Brain pericyte (primary cell): ENCODE data around the gene RAPGEF5.

Source experiments
- DNase-seq: peaks from one replicate; pipeline ENCODE4 v3.0.0-alpha.2; 2012; ENCODE audit warnings: low read depth, low spot score

The RAPGEF5 gene

DNA sequence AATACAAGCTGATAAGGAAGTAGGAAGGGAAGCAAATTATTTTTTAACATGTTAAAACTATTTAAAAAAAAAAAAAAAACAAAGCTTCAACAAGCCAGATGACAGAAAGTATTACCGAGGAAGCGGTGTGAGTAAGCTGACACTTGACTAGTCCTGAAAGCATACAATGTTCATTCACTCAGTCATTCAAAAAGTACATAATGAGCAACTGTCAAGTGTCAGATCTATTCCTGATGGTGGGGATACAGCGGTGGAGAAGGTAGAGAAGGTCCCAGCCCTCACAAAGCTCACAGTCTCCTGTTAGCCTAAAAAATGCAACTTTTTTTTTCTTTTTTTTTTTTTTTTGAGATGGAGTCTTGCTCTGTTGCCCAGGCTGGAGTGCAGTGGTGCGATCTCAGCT lies 40.0 kb downstream of the RAPGEF5 start:
- DNase-seq, result no peak

DNA sequence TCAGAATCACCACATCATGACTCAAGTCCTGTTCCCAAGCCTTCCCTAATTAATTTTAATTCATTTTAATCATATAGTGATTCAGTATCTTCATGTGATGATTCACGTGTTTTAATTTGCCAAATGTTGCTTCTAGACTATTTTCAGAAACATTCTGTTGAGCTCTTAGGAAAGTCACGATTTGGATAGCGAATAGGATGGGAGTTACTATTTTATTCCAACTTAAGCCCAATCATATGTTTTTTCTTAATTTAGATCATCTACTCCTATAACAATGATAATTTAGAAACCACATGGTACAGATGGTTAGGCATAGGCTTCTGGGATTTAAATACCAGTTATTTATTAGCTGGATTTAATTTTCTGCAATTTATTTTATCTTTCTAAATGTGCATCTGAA lies 49.1 kb downstream of the RAPGEF5 start:
- DNase-seq, result no peak

DNA sequence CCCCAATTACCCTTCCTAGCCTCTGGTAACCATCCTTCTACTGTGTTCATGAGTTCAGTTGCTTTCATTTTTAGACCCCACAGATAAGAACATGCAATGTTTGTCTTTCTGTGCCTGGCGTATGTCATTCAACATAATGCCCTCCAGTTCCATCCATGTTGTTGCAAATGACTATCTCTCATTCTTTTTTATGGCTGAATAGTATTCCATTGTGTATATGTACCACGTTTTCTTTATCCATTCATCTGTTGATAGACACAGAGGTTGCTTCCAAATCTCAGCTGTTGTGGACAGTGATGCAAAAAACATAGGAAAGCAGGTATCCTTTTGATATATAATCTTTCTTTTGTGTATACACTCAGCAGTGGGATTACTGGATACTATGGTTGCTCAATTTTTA lies 51.2 kb downstream of the RAPGEF5 start:
- no peak for DNase-seq

DNA sequence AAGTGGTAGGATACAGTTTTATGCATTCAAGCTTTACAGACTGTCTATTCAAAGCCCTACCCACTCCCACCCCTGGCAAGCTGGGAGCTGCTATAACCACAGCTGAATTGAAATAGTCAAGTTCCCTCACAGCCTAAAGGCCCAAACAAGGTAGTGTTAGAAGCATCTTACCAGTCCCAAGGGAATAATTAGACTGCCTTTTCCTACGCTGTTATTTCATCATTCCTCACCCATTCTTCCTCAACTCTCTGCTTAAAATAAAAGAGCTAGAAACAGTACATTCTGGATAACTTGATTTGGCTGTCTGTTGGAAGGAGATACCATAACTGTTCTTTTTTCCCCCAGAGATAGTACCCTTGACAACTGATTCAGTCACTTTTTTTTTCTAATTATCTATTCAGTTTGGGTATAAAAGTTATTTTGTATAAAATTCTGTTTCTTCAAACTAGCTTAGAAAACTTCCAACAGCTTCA lies 54.0 kb downstream of the RAPGEF5 start:
- no peak for DNase-seq

DNA sequence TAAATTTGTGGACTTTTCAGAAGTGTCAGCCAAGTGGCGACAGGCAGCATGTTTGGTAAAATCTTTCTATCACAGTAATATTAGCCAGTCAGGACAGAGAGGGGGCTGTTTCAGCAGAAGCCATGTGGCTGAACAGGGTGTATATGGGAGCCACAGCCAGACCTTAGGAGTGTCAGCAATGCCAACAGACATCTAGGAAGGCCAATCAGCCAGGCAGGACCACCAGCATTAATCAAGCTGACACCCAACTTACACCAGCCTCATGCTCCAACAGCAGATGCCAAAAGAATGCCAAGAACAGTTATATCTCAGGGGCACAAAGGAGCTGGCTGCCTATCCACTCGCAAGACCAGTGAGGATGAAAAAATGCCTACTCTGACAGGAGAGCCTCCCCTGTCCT lies 54.8 kb downstream of the RAPGEF5 start:
- DNase-seq, result no peak

DNA sequence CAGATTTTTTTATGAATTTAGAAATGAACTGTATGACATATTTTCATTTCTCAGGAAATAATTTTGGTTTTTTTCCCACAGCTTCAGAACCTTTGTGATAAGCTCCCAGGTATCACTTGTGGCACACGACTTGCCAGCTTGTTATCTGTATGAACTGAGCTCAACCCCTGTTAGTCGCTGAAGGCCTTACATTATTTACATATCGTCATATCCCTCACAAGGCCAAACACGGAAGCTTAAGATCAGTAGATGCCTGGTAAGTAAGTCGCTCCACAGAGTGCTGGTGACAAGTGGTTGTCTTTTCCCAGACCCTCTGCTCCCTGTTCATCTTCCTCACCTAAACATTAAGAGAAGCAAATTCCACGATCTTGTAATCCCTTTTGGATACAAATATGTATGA lies 55.2 kb downstream of the RAPGEF5 start:
- no peak for DNase-seq

DNA sequence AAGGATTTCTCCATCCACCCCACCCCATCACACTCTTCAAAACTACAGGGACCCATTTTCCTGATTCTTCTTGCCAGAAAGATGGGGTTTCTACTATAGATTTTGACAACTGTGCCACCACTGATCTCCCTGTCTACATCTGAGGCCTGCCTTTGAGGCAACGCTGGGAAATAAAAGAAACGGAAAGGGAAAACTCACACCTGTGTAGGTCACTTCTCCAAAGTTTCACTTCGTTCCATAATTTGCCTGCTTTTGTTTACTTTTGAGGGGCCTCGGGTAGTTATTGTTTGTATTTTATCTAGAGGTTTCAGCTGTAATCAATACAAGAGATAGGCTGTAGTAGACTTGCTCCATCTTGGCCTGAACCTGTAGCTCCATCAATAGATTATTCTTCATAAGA lies 56.1 kb downstream of the RAPGEF5 start:
- DNase-seq, result no peak

DNA sequence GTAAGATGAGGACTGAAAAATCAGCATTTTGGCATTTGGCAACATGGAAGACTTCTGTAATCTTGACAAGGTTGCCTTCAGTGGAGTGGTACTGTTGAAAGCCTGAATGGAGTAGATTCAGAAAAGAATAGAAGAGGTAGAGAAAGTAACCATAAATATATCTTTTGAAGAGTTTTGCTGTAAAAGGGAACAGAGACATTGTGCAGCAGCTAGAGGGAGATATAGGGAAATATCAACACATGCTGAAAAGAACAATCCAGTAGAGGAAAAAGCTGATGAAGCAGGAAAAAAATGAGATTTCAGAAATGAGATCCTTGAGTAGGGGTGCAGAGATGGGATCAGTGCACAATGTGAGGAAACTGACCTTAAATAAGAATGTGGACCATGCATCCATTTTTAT lies 60.0 kb downstream of the RAPGEF5 start:
- DNase-seq, result no peak

DNA sequence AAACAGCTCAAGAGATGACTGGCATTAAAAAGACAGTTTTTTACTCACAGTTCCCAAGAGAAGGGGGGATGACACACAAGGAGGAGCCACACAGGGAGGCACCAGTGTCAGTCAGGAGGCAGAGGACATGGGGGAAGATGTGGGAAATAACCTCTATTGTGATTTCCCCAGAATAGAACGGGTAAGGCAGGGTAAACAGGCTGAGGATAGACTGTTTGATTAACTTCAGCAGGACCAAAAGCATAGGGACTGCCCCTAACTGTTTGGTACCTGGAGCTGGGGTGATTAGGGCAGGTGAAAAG lies 60.7 kb downstream of the RAPGEF5 start:
- no peak for DNase-seq

DNA sequence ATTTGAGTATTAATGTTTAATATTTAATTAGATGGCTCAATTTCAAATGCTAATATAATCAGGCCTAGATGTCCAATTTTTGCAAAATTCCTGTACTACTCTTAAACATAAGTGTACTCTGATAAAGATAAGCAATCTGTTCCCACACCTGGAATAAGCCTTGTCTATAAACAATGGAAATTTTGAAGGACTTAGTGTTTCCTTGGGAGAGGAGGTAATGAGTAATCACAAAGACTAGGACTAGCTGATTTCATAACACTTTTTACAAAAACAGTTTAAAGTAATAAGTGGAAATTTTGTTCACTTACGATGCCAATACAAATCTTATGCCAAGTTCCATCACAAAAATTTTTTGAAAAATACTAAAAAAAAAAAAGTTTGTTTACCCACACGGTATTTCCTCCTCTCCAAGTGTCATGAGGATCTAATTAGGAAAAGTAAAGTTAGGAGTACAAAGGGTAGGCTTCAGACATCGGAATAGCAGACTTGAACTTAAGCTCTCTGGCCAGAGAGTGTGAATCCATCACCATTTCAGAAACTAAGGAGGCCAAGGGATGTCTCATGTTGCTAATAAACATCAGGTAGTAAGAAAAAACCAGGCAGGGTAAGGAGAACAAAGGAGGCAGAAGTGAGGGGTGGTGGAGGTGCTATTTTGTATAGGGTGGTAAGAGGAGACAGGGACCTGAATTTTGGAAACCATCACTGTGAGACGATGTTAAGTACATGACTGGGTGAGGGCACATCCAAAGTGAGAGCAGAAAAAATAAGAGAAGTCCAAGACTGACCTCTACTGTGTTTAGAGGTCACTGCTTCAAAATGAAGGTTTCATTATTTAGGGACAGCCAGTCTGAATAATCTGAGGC lies 61.3 kb downstream of the RAPGEF5 start:
- DNase-seq, result no peak

DNA sequence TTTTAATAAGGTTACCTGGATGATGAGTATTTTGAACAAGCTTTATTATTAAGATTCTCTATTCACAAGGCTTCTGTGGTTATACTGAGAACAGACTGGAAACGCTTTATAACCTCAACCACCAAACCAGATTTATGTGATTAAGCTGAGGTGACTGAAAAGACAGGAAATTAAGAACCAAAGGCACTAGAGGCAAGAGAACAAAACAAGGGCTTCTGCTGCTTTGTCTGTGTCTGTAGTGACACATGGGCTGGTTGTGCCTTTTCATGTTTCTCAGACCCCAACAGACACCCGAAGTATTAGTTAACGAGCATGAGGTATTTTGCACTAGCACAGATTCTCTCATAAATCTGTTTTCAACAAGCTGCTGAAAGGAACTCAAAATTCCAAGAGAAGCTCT lies 64.4 kb downstream of the RAPGEF5 start:
- DNase-seq, result no peak

DNA sequence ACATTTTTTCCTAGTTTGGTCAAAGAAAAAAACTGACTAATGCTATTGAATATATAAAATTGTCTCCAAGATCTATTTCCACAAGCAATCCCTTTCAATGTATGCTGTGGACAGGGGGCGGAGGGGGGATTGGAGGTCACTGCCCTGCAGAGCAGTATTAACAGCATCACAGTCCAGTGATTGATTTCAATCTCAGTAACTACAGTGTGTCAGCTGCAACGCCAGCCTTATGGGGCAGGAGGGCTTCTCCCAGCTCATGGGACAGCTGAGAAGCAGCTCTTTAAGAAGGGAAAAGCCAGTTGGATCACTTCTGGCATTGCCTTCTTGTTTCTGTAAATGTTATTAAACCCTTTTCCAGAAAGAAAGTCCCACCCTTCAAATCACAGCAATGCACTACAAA lies 65.0 kb downstream of the RAPGEF5 start:
- no peak for DNase-seq

DNA sequence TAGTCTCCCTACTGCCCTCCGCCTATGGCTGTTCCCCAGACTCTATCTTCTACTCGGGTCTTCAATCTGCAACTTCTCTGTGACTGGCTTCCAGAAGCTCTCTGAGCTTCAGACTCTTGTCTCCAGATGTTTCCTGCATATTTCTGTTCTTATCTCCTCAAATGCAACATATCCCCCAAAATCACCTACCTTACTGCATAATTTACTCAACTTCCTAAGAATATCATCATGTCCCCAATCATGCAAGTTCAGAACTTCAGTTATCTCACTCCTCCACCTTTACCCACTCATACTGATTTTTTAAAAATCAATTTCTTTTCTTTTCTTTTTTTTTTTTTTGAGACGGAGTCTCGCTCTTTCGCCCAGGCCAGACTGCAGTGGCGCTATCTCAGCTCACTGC lies 68.8 kb downstream of the RAPGEF5 start:
- no peak for DNase-seq

DNA sequence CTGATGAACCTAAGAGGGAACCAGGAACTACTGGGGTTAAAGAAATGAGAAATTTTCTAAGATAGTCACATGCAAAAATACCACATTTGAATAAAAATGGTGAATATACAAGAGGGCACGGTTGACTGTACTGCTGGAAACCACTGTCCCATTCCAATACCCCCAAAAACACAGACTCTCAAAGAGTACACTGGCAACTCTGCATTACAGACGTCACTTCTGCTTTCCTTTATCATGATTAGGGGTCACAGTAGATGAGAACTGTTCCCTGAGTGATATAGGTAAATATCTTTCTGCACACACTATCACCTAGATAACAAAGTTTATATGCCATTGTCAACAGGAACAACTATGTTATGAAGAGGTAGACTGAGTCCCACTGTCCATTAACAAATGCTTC lies 69.5 kb downstream of the RAPGEF5 start:
- DNase-seq, result no peak

DNA sequence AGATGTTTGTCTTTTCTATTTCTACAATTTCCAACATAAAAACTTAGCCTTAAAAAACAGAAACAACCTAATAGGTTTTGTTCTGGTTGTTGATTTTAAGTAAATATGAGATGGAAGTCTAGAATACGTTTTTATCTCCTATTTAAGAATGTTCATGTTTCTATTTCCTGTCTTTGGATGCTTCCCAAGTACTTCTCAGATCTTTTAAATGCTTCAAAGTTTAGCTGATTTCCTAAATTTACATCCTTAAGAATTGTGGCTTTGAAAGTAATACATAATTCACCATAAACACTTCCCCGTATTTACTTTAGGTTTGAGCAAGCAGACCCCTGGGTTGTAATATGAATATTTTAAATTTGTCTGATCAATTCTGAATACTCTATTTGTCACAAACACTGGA lies 70.5 kb downstream of the RAPGEF5 start:
- DNase-seq, result no peak

DNA sequence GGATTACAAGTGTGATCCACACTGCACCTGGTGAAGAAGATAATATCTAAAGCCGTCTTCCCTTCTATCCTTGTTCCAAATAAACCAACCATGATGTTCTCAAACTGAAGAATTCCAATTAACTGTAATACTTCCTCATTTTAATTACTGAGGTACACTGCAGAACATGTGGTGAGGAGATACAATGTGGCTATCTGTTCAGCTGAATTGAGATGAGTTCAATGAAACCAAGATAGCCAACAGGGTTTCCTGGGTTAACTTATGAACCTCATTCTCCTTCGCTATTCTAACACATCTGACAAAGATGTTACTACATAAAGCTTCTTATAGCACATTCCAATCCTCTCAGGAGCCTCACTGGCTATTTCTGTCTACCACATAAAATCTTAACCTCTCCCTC lies 75.5 kb downstream of the RAPGEF5 start:
- DNase-seq, result no peak

DNA sequence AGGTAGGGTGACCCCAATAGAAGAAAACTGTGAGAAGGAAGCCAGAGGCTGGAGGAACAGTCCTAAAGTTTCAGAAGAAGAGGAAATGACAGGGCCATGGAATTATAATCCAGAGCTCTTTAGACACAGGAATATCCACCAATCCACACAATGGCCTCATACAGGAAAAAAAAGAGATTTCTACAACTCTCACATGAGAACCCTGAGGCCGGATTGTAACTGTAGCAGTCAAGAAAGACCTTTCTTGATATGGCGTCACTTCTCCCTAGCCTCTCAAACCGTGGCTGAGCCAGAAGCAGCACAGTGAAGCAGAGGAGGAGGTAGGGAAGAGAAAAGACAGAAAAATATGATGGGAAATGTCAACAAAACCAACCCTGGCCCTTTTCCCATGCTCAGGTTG lies 76.9 kb downstream of the RAPGEF5 start:
- no peak for DNase-seq

DNA sequence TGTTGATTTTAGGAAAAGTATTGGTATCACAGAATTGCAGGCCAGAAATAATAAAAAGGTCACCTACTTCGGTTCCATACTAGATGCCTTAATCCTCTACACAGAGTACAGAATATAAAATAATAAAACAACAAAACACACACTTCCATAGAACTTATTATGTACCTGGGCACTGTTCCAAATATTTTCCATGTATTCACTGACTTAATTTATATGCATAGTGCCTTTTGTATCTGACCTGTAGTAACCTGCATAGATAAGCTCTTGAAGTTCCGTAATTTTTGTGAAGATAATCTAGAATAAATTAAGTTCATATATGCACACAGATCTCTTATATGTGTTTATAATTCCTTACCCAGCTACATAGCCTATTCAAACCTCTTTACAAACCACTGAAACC lies 78.3 kb downstream of the RAPGEF5 start:
- DNase-seq, result no peak

DNA sequence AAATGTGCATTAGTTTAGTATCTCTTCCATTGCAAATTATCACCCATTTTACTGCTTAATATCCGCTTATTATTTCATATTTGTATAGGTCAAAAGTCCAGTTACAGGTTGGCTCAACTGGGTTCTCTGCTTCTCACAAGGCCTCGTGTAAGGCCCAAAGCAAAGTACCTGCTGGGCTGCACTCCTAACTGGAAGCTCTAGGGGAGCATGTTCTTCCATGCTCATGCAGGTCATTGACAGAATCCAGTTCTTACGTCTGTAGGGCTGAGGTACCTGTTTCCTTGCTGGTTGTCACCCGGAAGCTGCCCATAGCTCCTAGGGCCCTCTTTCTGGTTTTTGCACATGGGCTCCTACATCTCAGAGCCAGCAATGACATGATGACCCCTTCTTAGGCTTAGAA lies 79.6 kb downstream of the RAPGEF5 start:
- no peak for DNase-seq

DNA sequence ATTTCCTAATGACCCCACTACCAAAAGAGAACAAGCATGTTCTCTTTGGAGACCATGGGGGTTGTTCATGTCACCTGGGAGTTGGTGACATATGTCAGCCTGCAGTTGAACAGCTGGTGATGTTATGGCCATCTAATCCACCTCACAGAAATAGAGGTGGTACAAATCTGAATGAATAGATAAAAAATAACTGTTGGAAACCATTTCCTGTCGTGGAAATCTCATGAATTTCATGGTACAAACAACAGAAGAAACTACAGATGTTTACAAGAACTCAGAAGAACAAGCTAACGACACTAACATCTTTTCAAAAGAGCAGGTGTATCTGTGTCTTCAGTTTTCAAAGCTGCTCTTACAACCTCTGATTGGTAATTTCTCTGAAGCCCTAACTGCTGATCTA lies 81.3 kb downstream of the RAPGEF5 start:
- DNase-seq, result no peak

DNA sequence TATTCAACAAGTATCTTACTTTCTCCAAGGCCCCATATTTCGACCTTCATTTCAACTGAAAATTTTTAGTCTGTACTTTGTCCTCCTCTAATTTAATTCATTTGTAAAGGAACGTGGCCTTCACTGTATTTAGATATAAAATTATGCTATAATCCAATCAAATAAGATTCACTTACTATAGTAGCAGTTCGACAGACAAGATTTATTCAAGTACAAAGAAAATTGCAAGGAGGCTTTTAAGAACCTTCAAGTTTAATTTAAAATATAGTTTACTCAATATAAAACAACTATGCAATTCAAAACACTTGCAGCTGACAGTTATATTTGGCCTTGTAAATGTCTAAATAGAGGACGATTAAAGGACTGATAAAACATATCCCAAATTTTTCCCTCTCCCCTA lies 85.6 kb downstream of the RAPGEF5 start:
- DNase-seq, result no peak

DNA sequence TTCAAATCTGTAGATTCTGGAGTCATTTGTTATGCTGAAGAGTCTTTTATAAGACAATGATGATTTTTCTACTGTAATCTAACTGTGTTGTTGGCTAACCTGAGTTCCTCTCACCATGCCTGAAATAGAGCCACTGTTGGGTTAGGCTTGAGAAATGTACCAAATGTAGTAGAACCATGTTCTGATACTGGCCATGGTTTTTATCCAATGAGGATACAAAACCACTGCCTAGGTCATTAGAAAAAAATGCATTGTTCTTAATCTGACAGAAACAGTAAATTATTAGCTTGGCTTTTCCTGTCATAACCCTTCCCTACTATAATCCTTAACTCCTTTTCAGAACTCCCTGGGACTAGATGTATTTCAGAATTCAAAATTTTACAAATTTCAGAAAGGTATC lies 86.6 kb downstream of the RAPGEF5 start:
- DNase-seq, result no peak

DNA sequence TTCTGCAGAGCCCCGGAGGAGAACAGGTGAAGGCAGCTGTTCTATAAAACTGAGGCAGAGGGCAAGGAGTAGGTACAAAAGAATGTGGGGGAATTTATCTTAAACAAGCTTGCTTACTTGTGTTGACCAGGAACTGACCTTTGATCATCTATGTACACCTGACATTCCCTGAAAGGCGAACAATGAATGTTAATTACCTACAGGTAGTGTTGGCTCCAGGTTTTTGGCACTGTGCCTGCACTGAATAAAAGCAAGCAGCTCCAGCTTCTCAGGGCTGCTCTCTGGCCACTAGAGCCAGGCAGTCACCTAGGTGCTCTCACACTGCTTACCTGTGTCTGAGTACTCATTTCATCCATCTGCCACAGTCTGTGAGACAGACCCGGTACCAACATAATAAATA lies 87.0 kb downstream of the RAPGEF5 start:
- DNase-seq, result no peak

DNA sequence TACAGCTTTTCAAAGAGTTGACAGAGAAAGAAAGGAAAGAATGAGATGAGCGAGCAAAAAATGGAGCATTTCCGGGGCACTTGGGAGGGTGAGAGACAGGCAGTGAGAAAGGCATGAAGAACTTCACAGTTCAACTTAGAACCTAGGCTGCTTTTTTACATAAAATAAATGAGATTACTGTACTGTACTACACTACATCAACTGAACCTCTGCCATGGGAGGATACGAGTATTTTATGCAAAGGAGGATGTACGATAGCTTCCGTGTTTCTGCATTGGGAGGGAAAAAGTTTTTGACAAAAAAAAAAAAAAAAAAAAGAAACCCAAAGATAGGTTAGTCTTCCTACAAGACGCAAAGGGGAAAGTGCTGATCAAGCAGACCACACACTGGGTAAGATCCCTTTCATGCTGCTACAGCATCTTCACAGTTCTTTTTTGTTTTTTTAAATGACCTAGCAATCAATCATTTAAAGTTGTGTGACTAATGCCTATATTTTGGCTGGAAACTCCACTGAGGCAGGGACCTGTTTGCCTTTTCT lies 88.0 kb downstream of the RAPGEF5 start:
- DNase-seq, result no peak
